NCI-H2029 treated with DMSO at 0.1 percent for 48 hours (cell line): ENCODE measurements around the gene FBH1.
"Not testable (repeated sequence)": the region's sequence is repeated elsewhere in the genome, so short reads cannot be mapped to it uniquely, and the experiment has no call there.

Experiments
- DNase-seq: peaks from one replicate; lab custom pipeline; 2025; lab: John Stamatoyannopoulos, UW

The FBH1 gene

GRCh38 chr10:5889624-5890451 is at the start of gene FBH1, which contains the start of gene ANKRD16:
FBH1 (plus strand) TSS chr10:5890243; CDS start chr10:5890346, 103 bp downstream.
ANKRD16 (minus strand) TSS chr10:5889893; CDS start chr10:5889354, 539 bp downstream.
- DNase-seq: peak; percentile 59

GRCh38 chr10:5840314-5841307 is 49.4 kb upstream of the FBH1 start:
- no peak for DNase-seq

GRCh38 chr10:5841965-5842364 is 48.1 kb upstream of the FBH1 start:
- no peak for DNase-seq

GRCh38 chr10:5843686-5844344 is 46.2 kb upstream of the FBH1 start:
- DNase-seq: no peak

- DNase-seq: no peak
These were observed 45.5 kb upstream of the FBH1 start for GRCh38 chr10:5844345-5845055.

- DNase-seq: not testable (repeated sequence)
These were observed 43.4 kb upstream of the FBH1 start for GRCh38 chr10:5846667-5847066.

GRCh38 chr10:5854131-5854475 is 35.9 kb upstream of the FBH1 start:
- no peak for DNase-seq

- no peak for DNase-seq
These were observed 33.9 kb upstream of the FBH1 start for GRCh38 chr10:5855979-5856700.

GRCh38 chr10:5856701-5857004 is 33.4 kb upstream of the FBH1 start:
- DNase-seq: no peak

- no peak for DNase-seq
These were observed 31.2 kb upstream of the FBH1 start for GRCh38 chr10:5858811-5859210.

GRCh38 chr10:5860066-5860465 is 30.0 kb upstream of the FBH1 start:
- DNase-seq: no peak

- DNase-seq: no peak
These were observed 27.6 kb upstream of the FBH1 start for GRCh38 chr10:5862360-5862961.

- not testable (repeated sequence) for DNase-seq
These were observed 26.9 kb upstream of the FBH1 start for GRCh38 chr10:5862981-5863685.

GRCh38 chr10:5866451-5867081 is 23.5 kb upstream of the FBH1 start:
- not testable (repeated sequence) for DNase-seq

GRCh38 chr10:5867091-5867615 is 22.9 kb upstream of the FBH1 start:
- not testable (repeated sequence) for DNase-seq

- not testable (repeated sequence) for DNase-seq
These were observed 21.7 kb upstream of the FBH1 start for GRCh38 chr10:5868383-5868782.

- no peak for DNase-seq
These were observed 20.9 kb upstream of the FBH1 start for GRCh38 chr10:5869156-5869555.

GRCh38 chr10:5871596-5871995 is 18.4 kb upstream of the FBH1 start:
- no peak for DNase-seq

- peak; percentile 1 for DNase-seq
These were observed 16.5 kb upstream of the FBH1 start for GRCh38 chr10:5873515-5873995.
